GM21526 (cell line): ENCODE data around the gene GSE1.

ENCODE experiments used
- ATAC-seq: cut with Tn5 transposase; IDR thresholded peaks from one replicate; pipeline ENCODE4 v1.9.1; 2021; ENCODE audit warnings: moderate library complexity; ENCODE audit not compliant: unreplicated experiment, low FRiP score

The GSE1 gene

DNA sequence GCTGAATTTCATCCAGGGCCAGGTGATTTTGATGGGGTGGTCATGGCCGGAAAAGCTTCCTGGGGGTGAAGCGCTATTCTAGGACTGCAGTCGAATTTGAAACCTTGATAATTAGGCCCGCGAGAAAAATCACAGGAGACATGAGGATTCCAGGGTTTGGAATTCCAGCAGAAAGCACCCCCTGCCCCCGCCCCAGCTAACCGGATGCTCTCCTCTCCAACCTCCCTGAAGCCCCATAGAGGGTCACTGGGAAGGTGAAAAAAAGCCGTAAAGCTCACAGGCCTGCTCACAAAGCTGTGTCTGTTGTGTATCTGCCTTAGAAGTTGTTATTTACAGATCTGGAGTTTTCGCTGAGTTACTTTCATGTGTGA lies 76.8 kb downstream of the GSE1 start:
- ATAC-seq = no peak

DNA sequence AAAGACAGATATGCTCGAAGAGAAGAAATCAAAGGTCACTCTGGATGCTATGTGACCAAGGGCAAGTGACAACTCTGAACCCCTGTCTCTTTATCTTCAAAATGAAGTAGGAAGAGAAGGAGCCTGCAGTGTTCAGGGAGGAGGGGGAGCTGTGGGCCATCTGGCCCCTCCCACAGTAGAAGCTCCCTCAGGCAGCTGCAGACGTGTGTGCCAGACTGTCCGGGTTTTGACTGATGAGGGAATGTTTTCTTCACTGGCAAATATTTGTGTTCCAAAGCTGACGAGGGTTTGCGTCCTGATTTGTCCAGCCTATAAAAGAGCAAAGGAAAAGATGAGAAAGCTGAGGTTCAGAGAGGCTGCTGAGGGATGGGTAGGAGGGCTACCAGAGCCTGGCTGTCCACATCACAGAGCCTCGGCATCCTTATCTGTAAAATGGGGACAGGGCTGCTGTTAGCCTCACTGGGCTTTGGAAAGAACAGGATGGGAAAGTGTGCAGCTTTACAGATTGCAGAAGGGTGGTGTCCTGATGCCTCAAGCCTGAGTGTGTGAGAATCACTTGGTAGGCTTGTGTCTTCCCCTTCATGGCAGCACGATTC lies 77.4 kb downstream of the GSE1 start:
- ATAC-seq = no peak

DNA sequence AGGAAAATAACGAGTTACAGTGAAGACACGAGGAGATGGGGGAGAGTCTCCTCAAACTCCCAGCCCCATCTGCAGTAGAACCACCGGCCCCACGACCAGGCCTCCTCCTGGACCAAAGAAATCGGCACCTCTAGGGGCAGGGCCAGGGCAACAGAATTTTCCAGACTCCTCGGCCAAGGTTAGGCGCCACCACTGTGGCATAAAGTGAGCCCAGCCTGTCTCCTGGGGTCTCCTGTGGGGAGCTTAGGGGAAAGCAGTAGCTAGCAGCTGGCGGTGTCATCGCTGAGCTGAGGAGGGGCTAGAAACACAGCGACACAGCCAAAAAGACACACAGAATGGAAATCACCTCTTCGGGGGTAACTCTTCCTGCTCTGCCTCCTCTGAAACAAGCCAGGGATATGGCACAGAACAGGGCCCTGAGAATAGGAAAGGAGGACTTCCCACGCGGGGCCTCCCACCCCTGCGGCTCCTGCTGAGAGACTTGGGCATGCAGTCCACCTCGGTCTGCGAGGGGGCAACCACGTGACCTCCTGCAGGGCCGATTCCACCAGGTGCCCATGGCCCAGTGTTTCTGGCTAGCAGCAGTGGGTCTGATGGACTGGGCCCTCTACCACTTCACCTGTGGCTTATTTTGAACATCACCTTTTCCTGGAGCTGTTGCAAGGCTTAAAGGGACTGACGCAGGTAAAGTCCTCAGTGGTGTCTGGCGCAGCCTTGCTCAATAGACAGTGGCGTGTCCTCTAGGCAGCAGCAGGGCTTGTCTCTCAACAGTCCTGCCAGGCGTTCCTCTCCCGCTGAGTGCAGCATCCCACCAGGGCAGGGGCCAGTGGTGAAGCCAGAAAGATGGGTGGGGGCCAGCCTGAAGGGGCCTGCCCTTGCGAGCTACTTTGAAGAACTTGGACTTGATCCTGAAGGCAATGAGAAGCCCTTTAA lies 82.3 kb downstream of the GSE1 start:
- no peak for ATAC-seq

GRCh38 chr16:85696781-85697180 lies 83.7 kb downstream of the GSE1 start:
- ATAC-seq = no peak

DNA sequence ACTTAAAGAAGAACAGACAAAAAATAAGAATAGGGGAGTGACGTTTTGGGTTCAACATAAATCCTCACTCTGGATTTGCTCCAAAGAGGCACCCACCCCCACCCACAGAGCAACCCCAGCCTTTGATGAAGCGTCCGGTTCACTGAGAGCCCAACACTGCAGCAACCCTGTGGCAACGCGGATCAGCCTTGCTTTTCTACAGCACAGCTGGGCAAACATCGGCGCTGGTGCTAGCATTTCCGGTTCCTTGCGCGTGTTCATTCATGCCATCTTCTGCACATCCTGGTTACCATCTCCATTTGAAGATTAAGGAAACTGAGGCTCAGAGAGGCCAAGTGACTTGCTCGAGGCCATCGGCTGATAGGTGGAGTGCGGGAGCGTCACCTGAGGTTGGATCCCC lies 84.3 kb downstream of the GSE1 start:
- ATAC-seq = no peak

- no peak for ATAC-seq
These were observed 85.4 kb downstream of the GSE1 start for GRCh38 chr16:85698459-85698891.

- no peak for ATAC-seq
These were observed 85.9 kb downstream of the GSE1 start for GRCh38 chr16:85698935-85699558.

GRCh38 chr16:85699628-85700027 lies 86.5 kb downstream of the GSE1 start:
- no peak for ATAC-seq

DNA sequence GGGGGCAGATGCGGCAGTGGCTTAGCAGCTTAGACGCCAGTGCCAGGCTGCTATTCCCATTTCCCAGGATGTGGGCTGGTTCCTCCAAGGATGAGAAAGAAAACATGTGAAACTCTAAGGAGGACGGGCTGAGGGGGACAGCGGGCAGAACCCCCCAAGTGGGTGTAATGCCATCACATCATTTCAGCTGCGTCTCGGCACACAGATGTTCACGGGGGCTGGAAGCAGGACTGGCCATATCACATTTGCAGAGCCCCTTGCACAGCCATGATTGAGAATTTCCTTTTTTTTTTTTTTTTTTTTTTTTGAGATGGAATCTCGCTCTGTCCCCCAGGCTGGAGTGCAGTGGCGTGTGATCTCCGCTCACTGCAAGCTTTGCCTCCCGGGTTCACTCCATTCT lies 90.9 kb downstream of the GSE1 start:
- no peak for ATAC-seq

DNA sequence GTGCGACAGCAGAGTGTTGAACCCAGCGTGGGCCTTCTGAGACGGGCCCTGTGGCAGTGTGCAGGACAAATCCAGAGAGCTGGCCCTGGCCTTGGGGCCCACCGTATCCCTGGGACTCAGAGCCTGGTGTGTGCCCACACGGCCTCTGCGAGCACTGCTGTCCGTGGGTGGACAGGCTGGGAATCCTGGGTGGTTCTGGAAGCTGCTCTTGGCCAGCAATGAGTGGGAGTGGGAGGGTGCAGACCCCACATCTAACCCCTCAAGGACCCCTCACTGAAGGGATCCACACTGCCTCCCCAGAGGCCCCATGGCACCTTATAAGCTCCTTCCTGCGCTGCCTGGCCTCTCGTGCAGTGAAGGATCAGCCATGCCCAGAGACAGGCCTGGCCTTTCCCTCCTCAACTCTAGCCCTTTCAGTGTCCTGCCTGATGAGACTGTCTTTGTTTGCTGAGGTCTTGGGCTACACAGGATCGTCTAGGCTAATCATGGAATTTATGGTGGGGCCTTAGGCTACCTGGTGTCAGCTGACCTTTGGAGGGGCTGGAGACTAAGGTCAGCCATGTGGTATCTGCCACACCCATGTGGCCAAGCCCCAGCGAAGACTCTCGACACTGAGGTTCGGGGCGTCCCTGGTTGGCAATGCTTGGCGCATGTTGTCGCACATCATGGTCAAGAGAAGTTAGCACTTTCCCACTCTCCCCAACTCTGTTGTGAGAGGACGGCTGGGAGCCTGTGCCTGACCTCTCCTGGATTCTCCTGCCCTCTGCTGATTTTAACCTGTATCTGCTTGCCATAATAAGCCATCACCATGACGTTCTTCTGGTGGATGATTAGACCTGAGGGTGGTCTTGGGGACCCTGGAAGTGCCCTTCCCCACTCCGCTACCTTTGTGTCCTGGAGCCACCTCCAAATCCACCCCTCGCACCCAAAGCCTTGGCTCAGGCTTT lies 92.1 kb downstream of the GSE1 start:
- no peak for ATAC-seq

- no peak for ATAC-seq
These were observed 93.4 kb downstream of the GSE1 start for GRCh38 chr16:85706449-85707034.

GRCh38 chr16:85707528-85708095 lies 94.5 kb downstream of the GSE1 start:
- no peak for ATAC-seq

GRCh38 chr16:85708338-85708737 lies 95.2 kb downstream of the GSE1 start:
- no peak for ATAC-seq

GRCh38 chr16:85709766-85710585 lies 96.9 kb downstream of the GSE1 start:
- ATAC-seq = no peak

- ATAC-seq = no peak
These were observed 97.6 kb downstream of the GSE1 start for GRCh38 chr16:85710732-85711131.

DNA sequence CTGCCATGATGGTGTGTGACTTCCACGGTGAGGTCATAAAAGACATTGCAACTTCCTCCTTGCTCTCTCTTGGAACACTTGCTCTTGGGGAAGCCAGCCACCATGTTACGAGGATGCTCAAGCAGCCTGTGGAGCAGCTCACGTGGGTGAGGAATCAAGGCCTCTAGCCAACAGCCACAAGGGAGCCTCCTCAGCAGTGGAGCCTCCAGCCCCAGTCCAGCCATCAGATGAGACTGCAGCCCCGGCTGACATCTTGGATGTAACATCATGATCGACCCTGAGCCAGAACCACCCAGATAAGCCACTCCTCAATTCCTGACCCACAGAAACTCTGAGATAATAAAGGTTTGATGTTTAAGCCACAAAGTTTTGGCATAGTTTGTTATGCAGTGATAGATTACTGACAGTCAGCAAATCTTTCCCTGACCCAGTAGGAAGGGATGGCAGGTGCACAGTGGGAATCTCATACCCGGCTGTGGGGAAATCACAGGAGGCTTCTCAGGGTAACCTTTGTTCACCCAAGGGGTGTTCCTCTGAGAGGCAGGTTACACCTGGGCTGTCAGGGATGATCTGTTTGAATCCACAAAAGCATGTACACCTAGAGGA lies 99.0 kb downstream of the GSE1 start:
- no peak for ATAC-seq

DNA sequence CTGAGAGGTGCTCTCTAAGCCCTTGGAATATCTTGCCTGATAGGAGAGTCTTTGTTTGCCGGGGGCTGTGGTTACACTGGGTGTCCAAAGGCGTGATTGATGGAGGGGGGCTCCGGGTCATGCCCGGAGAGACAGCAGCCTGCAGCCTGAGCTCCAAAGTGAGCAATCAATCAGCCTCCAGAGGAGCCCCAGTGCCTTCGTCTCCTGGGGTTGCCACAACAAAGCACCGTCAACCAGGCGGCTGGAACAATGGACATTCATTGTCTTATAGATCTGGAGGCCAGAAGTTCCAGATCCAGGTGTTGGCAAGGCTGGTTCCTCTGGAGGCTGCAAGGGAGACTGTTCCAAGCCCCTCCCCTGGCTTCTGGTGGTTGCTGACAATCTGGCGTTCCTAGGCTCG lies 99.7 kb downstream of the GSE1 start:
- no peak for ATAC-seq

DNA sequence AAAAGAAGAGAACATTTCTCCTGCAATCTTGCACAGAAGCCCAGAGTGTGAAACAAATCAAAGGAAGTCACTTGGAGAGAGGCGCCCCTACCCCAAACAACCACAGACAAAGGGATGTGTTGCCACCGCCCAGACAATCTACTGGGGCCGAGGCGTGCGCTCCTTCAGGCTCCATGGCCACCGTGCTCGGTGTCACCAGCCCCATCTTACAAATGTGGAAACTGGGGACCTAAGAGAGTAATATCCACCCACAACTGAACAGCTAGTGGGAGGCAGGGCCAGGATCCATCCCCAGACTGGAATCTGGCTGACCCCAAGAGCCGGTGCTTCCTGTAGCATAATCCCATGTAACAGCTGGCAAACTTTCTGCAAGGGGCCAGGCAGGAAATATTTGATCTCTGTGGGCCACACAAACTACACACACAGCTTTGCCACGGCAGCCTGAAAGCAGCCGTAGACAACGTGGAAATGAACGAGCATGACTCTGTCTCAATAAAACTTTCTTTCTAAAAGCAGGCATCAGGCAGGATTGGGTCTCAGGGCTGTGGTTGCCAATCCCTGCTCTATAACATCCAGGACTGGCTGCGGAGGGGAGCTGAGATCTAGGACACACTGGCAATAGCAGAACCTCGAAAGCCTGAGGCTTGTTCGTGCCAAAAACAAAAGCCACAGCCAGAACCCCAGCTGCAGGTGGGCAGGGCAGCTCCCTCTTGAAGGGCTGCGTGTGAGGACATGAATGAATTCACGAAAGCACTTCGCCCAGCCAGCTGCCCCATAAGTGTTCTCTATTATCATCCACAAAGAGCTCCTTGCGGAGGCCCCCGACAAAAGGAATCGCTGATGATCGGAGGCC lies 102.3 kb downstream of the GSE1 start:
- ATAC-seq = no peak
